Measurements from ENCODE around the gene SFTPB.
A peak's percentile ranks its signal among the peaks of the same experiment; 100 is the strongest.

DNA sequence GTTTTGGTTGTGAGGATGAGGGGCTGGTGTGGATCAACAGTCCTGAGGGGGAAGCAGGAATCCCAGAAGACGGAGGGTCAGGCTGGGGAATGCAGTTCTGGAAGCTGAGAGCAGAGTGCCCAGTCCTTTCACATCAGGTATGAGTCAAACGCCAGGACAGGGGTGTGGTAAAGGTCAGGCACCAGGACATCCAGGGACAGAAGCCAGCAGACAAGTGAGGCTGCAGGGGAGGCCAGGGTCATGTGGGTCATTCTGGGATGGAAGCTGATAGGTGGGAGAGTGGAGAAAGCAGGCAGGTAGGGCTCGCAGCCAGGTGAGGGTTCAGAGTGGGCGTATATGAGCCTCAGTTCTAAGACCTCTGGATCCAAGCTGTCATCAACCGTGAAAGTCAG, 13.4 kb upstream of the SFTPB start:
- TF ChIP-seq, protein P1, sequence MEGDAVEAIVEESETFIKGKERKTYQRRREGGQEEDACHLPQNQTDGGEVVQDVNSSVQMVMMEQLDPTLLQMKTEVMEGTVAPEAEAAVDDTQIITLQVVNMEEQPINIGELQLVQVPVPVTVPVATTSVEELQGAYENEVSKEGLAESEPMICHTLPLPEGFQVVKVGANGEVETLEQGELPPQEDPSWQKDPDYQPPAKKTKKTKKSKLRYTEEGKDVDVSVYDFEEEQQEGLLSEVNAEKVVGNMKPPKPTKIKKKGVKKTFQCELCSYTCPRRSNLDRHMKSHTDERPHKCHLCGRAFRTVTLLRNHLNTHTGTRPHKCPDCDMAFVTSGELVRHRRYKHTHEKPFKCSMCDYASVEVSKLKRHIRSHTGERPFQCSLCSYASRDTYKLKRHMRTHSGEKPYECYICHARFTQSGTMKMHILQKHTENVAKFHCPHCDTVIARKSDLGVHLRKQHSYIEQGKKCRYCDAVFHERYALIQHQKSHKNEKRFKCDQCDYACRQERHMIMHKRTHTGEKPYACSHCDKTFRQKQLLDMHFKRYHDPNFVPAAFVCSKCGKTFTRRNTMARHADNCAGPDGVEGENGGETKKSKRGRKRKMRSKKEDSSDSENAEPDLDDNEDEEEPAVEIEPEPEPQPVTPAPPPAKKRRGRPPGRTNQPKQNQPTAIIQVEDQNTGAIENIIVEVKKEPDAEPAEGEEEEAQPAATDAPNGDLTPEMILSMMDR (IDR thresholded peaks at IDR 0.05), result no peak
- TF ChIP-seq POLR2AphosphoS5 (IDR thresholded peaks at IDR 0.05; ENCODE audit: insufficient read depth in 1 of 2, low read depth in 1 of 2) (peak in 1 of 2 donors; percentile 10), POLR2A (IDR thresholded peaks at IDR 0.05) (no peak)

Measured in vagina (tissue), 2 donors.